Measurements from ENCODE around the gene NOLC1.

Gene NOLC1

DNA sequence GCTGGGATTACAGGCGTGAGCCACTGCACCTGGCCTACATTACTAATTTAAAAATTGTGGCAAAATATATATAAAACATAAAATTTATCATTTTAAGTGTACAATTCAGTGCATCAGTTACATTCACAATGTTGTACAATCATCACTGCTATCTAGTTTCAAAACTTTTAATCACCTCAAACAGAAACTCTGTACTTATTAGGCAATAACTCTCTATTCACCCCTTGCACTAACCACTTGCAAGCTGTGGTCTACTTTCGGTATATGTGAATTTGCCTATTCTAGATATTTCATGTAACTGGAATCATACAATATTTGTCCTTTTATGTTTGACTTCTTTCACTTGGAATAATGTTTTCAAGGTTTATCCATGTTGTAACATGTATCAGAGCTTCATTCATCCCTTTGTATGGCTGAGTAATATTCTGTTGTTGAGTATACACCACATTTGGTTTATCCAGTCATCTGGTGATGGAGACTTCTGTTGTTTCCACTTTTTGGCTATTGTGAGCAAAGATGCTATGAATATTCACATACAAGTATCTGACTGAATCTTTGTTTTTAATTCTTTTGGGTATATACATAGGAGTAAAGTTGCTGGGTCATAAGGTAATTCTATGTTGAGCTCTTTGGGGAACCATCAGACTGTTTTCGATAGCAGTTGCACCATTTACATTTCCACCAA, 59.6 kb downstream of the NOLC1 start:
- DNase-seq: no peak

Measured in activated CD4-positive, alpha-beta T cell treated with anti-CD3 and anti-CD28 coated beads for 4 hours (primary cell).